NB4 (cell line): ENCODE results near the gene RPS6KA2.

ENCODE experiments used
- CTCF ChIP-seq: IDR thresholded peaks from one replicate; pipeline ENCODE4 v1.5.1; 2012; ENCODE audit warnings: low read depth, low read length
- MAX ChIP-seq: IDR thresholded peaks from 2 replicates; pipeline ENCODE4 v1.6.1; 2011; ENCODE audit warnings: low read depth, low read length
- POLR2A ChIP-seq: IDR thresholded peaks from 2 replicates; pipeline ENCODE4 v1.6.1; 2011; ENCODE audit warnings: mild to moderate bottlenecking; ENCODE audit not compliant: insufficient read length; ENCODE audit errors: extremely low read depth

GRCh38 chr6:166636934-166637333 is 9.9 kb upstream of the RPS6KA2 start:
- no peak for TF ChIP-seq CTCF
- no peak for TF ChIP-seq POLR2A
- no peak for TF ChIP-seq MAX
